G401.6 (cell line): ENCODE results near the gene DMD.
A peak's percentile ranks its signal among the peaks of the same experiment; 100 is the strongest.
"Not testable (repeated sequence)": the region's sequence is repeated elsewhere in the genome, so short reads cannot be mapped to it uniquely, and the experiment has no call there.

Experiments used
- FAIRE-seq: peaks from 2 replicates; lab custom pipeline; 2012; peaks lifted over from hg19 to GRCh38; lab: Jason Lieb, UNC

Gene DMD

GRCh38 chrX:32597777-32598176, 613.6 kb downstream of the DMD start:
- no peak for FAIRE-seq

GRCh38 chrX:32592786-32593185, 618.6 kb downstream of the DMD start:
- FAIRE-seq, result no peak

GRCh38 chrX:32591589-32591988, 619.8 kb downstream of the DMD start:
- FAIRE-seq, result no peak

- FAIRE-seq, result no peak
Measured at GRCh38 chrX:32582729-32583128, 628.6 kb downstream of the DMD start.

GRCh38 chrX:32576885-32577284, 634.5 kb downstream of the DMD start:
- no peak for FAIRE-seq

GRCh38 chrX:32572644-32573043, 638.7 kb downstream of the DMD start:
- FAIRE-seq, result no peak

GRCh38 chrX:32571579-32571978, 639.8 kb downstream of the DMD start:
- FAIRE-seq, result no peak

- FAIRE-seq, result no peak
Measured at GRCh38 chrX:32562261-32562660, 649.1 kb downstream of the DMD start.

GRCh38 chrX:32545101-32545500, 666.2 kb downstream of the DMD start:
- no peak for FAIRE-seq

- FAIRE-seq, result no peak
Measured at GRCh38 chrX:32538554-32538953, 672.8 kb downstream of the DMD start.

GRCh38 chrX:32533848-32534247, 677.5 kb downstream of the DMD start:
- no peak for FAIRE-seq

GRCh38 chrX:32532262-32532661, 679.1 kb downstream of the DMD start:
- no peak for FAIRE-seq

- FAIRE-seq, result peak; percentile 91
Measured at GRCh38 chrX:32530802-32531403, 680.4 kb downstream of the DMD start.

GRCh38 chrX:32528451-32528850, 682.9 kb downstream of the DMD start:
- not testable (repeated sequence) for FAIRE-seq

- no peak for FAIRE-seq
Measured at GRCh38 chrX:32525234-32525633, 686.1 kb downstream of the DMD start.

GRCh38 chrX:32524385-32524784, 687.0 kb downstream of the DMD start:
- no peak for FAIRE-seq

GRCh38 chrX:32520789-32521188, 690.6 kb downstream of the DMD start:
- FAIRE-seq, result no peak

- FAIRE-seq, result no peak
Measured at GRCh38 chrX:32514986-32515385, 696.4 kb downstream of the DMD start.

- no peak for FAIRE-seq
Measured at GRCh38 chrX:32501606-32502005, 709.7 kb downstream of the DMD start.

- no peak for FAIRE-seq
Measured at GRCh38 chrX:32496671-32497070, 714.7 kb downstream of the DMD start.

GRCh38 chrX:32495855-32496254, 715.5 kb downstream of the DMD start:
- no peak for FAIRE-seq

GRCh38 chrX:32489125-32489524, 722.2 kb downstream of the DMD start:
- no peak for FAIRE-seq

GRCh38 chrX:32483534-32484136, 727.7 kb downstream of the DMD start:
- peak; percentile 94 for FAIRE-seq

GRCh38 chrX:32480019-32480418, 731.3 kb downstream of the DMD start:
- FAIRE-seq, result no peak
